GM18858 (cell line): ENCODE results near the gene SYCE3.

Experiments used
- ATAC-seq: cut with Tn5 transposase; IDR thresholded peaks from one replicate; pipeline ENCODE4 v1.9.1; 2021; ENCODE audit not compliant: unreplicated experiment

The SYCE3 gene

DNA sequence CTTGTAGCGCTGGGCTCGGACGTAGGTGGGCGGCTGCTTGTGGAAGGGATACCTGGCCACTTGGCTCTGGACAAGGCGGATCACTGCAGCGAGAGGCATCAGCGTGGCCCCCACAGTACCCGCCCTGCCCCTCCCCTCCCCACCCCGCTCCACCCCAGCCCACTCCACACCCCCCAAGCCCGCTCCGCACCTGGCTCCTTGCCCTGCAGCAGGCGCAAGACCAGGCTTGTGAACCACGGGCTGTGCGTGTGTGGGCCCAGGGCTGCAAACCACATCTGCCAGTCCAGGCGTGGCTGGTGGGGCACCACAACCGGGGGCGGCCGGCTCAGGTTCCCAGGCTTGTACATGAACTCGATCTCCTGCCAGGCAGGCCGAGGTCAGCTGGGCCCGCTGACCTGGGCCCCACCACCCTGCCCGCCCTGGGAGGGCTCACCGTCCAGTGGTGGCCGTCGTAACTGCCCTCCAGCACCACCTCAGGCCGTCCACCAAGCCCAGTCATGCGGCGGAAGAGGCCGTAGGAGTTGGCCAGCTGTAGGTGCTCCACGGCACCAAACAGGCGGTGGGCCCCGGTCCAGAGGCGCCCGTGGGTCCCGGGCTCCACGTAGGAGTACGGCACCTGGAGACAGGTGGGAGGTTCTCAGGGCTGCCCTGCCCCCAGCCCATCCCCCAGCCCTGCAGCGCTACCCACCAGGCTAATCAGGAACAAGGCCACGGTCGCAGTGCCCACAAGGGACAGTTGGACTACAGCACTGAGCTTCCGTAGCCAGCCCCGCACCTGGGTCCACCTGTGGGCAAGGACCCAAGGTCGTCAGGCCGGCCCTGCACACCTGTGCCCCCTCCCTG is 58.1 kb downstream of the SYCE3 start:
- ATAC-seq = no peak

DNA sequence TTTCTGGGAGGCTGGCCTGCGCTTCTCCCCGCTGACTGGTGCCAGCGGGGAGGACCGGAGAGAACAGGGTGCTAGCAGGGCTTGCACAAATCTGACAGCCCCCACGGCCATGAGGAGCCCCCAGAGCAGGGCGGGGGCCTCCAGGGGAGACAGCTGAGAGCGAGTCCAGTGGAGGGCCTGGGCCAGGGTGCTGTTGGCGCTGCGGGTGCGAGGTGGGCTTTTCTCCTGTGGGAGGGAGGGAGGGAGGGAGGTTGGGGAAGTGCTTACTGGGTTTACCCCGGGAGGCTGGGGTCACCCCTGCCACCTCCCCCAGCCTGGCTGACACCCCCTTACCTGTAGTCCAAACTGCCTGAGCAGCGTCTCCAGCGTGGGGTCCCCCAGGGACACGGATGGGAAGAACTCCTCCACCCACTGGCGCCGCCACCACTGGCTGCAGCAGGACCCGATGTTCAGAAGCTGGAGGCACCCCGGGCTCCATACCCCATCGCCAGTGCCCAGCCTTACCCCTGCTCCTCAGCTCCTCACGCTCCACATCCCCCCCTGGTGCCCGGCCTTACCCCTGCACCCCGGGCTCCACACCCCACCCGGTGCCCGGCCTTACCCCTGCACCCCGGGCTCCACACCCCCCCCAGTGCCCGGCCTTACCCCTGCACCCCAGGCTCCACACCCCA is 59.1 kb downstream of the SYCE3 start:
- ATAC-seq = no peak

DNA sequence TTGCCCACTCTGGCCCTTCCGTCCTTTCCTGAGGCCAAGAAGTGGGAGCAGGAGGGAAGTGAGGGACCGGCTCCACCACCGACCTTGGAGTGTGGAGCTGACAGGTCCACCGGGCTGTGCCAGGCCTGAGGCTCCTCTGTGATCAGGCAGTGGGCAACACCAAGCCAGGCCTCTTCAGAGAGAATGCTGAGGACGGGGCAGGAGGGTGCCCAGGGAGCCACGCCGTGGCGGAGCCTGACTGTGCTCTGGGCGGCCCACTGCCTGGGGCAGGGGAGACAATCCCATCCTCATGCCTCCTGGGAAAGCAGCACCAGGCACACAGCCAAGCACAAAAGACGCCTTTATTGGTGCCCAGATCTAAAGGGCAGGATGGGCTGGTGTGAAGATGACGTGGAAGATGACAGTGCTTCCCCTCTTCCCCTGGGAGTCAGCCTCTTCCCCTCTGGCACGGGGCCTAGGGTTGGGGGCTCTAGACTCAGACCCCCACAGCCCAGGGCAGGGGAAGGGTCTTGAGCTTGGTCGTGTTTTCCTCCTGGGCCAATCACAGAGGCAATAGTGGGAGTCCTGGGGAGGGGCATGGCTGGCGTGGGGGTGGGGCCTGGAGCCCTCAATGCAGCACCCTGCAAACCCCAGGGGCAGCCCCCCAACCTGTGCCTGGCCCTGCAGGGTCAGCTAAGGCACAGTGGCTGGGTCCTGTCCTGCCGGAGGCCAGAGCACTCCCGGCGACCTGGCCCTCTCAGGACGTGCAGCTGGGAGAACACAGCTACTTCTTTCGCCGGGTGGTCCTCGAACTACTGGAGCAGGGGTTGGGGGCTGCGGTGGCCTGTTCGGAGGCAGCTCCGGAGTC is 59.9 kb downstream of the SYCE3 start:
- ATAC-seq = no peak

DNA sequence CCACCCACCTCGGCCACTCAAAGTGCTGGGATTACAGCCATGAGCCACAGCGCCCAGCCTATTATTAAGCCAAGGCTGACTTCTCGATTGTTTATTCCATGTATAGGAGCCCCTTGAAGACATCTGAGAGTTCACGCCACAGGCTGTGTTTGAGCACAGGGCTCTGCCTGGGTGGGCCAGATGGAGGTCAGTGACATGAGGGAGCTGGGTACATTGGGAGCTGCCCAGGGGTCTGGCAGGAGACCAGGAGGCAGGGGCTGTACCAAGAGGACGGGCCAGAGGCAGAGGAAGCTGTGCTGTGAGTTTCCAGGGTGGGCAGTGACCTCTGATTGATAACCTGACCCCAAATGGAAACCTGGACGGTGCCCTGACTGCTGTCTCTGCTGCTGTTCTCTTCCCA is 60.6 kb downstream of the SYCE3 start:
- ATAC-seq = no peak
